IPS-11a (cell line): ENCODE results near the gene SYNGR4.
"Not testable (repeated sequence)": the region's sequence is repeated elsewhere in the genome, so short reads cannot be mapped to it uniquely, and the experiment has no call there.

Experiments
- H3K4me3 ChIP-seq: one replicate; pipeline ENCODE4 v1.5.1; 2013; ENCODE audit warnings: low read depth, low read length, control low read depth

SYNGR4 gene

DNA sequence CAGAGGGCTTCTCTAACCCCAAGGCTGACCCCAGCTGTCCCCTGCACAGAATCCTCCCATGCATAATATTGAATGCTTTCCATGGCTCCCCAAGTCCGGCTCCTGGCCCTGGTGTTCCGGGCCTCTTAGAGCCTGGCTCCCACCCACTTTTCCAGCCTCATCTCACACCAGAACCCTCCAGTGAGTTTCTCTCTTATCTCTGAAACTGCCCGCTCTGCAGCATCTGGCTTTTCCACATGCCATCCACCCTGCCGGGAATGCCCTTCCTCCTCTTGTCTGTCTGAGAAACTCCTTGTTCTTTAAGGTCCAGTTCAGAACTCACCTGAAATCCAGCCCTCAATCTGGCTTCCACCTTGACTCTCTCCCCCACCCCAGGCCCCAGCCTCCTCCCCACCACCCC is 6.8 kb downstream of the SYNGR4 start:
- H3K4me3 ChIP-seq = no peak overlapping the region

DNA sequence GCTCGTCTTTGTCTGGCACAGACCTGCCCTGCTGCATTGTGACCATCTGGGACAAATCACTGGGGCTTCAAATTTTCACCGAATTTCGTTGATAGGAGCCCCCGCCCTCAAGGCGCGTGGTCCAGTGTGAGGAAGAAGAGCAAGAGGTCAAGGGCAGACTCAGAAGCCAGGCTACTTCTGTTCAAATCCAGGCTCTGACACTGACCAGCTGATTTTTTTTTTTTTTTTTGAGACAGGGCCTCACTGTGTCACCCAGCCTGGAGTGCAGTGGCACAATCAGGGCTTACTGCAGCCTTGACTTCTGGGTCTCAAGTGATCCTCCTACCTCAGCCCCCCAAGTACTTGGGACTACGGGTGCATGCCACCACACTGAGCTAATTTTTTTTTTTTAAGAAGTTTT is 7.2 kb downstream of the SYNGR4 start:
- H3K4me3 ChIP-seq = no peak overlapping the region

DNA sequence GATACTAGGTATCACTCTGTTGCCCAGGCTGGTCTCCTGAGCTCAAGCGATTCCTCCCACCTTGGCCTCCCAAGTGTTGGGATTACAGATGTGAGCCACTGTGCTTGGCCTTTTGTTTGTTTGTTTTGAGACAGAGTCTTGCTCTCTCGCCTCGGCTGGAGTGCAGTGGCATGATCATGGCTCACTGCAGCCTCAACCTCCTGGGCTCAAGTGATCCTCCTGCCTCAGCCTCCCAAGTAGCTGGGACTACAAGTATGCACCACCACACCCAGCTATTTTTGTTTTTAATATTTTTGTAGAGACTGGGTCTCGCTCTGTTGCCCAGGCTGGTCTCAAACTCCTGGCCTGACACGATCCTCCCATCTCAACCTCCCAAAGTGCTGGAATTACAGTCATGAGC is 7.6 kb downstream of the SYNGR4 start:
- H3K4me3 ChIP-seq = not testable (repeated sequence)

DNA sequence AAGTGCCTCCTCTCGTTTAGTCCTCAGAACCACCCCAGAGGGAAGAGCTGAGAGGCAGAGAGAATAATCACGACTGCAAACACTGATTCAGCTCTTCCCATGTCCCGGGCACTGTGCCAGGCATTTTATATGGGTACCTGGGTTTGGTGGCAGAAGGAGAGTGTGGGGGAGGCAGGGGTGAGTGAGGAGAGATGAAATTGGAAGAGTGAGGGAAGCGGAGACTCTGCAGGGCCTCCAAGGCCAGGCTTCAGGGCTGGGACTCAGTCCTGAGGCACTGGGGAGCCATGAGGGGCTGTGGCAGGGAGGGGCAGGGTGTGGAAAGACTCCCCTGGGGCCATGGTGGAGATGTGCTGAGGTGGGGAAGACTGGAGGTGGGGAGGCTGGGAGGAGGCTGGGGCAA is 8.7 kb downstream of the SYNGR4 start:
- no peak overlapping the region for H3K4me3 ChIP-seq

DNA sequence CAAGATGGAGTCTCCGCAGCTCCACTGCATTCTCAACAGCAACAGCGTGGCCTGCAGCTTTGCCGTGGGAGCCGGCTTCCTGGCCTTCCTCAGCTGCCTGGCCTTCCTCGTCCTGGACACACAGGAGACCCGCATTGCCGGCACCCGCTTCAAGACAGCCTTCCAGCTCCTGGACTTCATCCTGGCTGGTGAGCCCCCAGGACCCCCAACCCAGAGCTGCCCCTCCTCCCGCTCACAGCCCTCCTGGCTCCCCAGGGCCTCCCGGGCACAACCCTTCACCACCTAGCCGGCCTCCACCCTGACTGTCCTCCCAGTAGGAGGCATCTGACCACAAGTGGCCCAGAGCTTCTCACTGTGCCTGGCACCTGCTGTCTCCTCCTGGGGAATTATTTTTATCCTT is 9.4 kb downstream of the SYNGR4 start:
- H3K4me3 ChIP-seq = no peak overlapping the region

DNA sequence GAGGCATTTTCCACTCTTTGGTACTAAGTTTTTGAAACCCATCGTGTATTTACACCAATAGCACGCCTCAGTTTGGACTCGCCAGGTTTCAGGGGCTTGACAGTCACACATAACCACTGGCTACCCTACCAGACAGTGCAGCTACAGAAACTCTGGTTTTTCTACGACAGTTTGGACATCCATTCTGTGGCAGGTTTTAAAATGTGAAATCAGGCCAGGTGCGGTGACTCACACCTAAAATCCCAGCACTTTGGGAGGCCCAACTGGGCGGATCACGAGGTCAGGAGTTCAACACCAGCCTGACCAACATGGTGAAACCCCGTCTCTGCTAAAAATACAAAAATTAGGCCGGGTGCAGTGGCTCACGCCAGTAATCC is 14.0 kb downstream of the SYNGR4 start:
- no peak overlapping the region for H3K4me3 ChIP-seq

DNA sequence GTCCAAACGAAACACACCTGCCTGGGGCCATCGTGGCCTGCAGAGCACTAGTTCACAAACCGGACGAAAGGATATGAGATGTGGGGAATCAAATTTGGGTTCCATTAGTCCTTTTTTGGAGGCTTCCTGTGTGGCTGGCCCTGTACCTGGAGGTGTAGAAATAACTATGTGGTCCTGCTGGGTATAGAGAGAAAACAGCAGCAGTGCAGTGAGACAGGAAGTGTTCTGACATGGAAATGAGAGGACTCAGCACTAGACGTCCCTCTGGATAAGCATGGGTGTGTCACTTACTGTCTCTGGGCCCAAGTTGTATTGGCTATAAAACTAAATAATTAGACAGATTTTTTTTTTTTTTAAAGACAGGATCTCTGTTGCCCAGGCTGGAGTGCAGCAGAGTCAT is 14.9 kb downstream of the SYNGR4 start:
- no peak overlapping the region for H3K4me3 ChIP-seq

DNA sequence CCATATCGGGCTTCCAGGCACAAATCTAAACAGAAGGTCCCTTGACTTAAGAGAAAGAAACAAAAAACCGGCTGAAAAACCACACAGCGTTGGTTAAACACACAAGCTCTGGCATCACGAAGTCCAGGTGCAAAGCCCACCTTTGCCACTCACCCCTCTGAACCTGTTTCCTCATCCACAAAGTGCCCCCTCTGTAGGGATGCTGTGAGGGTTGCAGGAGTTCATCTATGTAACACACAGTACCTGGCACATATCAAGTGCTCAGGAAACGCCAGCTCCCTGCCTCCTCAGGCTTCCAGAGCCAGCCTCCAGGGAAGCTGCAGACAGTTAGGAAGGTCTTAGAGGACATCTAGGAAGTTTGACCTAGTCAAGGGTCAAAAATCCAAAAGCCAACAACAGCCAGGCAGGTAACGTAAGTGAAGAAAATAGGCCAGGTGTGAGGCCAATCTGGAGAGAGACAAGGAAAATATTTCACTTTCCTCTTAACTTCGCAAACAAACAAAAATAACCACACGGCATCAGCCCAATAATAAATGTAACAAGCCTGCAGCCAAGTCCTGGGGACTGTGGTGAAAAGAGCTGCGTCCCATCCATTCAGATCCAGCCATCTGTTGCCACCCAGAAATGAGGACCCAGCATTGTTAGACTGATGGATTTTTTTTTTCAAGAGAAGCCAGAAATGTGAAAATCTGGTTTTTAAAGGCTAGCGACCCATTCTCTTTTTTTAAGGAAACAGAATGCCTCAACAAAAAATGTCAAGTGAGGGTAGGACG is 17.2 kb downstream of the SYNGR4 start:
- no peak overlapping the region for H3K4me3 ChIP-seq

DNA sequence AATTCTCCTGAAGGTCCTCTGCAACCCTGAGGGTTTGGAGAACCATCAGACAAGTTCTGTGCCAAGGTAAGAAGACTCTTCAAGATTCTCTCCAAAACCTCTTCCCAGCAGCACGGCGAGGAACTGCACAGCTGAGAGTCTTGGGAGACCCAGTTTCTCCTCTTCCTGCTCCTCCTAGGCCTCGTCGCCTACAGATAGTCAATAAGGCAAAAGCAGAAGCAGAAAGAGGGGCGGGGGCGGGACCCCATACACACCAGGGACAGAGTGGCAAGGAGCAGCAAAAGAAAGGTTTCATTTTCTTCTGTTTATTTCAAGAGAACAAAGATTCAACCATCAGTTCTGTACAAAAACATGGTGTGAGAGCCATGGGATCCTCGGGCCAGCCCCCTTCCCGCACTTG is 18.1 kb downstream of the SYNGR4 start:
- H3K4me3 ChIP-seq = no peak overlapping the region

DNA sequence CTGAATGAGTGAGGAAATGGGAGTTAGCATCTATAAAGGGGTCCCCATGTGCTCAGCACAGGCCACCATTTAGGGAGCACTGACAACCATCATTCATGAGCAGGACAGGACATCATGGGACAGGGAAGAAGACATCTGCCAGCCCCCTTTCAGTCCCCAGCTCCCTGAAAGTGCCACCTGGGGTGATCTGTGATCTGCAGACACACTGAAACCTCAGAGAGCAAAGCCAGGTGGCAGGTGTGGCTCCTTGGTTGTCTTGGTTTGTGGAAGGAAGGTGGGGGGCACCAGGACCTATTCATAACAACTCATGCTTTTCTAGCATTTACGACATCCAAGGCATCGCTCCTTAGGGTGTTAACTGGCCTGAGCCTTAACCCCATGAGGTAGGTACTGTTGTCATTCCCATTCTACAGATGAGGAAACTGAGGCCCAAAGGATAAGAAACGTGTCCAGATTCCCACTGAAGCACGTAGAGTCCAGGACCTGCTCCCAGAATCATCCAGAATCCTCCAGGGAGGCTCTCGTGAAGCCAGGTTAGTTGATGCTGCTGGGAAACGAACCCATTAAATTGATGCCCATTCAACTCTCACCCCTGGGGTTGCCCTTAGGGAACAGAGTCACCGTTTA is 21.4 kb downstream of the SYNGR4 start:
- H3K4me3 ChIP-seq = no peak overlapping the region

DNA sequence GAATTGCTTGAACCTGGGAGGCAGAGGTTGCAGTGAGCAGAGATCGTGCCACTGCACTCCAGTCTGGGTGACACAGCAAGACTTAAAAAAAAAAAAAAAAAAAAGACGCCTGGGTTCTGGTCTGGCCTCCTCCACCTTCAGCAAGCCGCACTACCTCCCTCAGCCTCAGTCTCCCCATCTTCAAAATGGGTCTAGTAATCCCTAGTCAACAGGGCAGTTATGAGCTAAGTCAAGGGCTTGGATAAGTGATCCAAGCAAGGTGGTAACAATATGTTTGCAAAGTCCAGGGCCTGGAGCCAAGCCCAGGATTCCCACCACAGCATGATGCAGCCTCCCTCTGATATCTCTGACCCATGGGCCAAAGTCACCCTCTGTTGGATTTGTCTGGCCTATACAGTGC is 22.8 kb downstream of the SYNGR4 start:
- H3K4me3 ChIP-seq = no peak overlapping the region

DNA sequence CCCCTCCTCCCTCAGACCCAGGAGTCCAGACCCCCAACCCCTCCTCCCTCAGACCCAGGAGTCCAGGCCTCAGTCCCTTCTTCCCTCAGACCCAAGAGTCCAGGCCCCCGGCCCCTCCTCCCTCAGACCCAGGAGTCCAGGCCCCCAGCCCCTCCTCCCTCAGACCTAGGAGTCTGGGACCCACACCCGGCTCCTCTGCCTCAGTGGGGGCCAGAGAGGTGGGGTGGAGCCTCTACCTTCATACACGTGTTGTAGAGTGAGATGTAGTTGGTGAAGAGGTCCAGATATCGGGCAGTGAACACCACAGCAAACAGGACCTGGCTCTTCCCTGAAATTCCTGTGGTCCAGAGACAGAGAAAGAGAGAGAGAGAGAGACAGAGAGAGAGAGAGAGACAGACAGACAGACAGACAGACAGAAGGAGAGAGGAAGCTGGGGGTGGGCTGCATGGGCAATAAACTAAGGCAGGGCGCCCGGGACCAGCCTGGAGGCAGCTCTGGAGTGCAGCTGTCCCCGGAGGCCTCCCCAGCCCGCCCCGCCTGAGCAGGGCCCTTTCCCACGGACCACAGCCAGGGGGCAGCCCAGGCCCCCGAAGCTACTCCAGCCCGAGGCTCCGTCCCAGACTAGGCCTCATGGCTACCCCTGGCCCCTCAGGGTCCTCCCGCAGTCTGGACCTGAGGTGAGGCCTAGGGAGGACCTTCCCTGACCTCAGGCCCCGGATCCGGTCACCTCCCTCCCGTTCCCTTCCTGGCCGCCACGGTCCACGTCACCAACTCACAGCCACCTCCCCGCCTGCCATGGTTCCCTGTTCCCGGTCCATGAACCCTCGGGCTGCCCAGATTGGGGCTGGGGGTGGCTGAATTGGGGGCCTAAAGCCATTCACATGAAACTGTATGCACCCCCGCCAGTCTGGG is 26.3 kb downstream of the SYNGR4 start:
- peak overlapping the region; percentile 83 for H3K4me3 ChIP-seq

DNA sequence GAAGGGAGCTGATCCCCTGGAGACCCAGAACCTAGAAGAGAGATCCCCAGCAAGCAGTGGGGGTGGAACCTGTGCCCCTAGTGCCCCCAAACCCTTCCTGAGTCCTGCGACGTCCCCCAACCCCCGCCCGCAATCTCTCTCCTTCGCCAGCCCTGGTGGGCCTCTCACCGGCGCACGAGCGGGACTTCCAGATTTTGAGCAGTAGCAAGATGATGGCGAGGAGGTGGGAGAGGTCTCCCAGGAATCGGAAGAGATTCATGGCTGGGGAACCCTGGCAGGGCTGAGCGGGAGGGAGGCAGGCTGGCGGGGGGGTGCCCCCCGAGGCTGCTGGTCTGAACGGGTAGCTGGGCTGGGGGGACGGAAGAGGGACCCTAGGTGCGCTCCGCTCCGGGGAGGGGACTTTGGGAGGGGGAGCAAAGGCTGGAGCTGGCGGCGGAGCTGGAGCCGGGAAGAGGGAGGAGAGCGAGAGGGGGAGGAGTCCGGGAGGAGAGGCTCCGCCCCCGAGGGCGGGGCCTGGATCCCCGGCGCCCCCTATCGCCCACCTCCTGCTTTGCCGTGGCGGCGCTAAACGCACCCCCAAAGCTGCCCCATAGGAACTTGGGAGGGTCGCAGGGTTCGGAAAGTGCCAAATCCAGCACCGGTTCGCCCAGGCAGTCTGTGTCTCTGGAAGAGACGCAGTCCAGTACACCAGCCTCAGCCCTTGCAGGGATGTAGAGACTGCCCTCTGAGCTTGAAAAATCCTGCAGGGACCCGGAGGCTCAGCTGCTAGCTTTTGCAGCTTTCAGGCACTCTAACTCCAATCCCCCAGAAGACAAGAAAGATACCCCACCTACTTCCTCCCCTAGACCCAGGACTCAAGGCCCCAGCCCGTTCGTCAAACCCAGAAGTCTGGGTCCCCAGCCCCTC is 27.2 kb downstream of the SYNGR4 start, which contains the start of gene KDELR1:
TSS of gene KDELR1 (minus strand) at position 452 of the 906 bp plus-strand sequence. CDS start at position 259, 193 bp downstream.
- peak within 1 kb of the TSS; percentile 83 for H3K4me3 ChIP-seq

DNA sequence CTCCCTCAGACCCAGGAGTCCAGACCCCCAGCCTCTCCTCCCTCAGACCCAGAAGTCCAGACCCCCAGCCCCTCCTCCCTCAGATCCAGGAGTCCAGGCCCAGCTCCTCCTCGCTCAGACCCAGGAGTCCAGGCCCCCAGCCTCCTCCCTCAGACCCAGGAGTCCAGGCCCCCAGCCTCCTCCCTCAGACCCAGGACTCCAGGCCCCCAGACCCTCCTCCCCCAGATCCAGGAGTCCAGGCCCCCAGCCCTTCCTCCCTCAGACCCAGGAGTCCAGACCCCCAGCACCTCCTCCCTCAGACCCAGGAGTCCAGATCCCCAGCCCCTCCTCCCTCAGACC is 27.8 kb downstream of the SYNGR4 start:
- not testable (repeated sequence) for H3K4me3 ChIP-seq

DNA sequence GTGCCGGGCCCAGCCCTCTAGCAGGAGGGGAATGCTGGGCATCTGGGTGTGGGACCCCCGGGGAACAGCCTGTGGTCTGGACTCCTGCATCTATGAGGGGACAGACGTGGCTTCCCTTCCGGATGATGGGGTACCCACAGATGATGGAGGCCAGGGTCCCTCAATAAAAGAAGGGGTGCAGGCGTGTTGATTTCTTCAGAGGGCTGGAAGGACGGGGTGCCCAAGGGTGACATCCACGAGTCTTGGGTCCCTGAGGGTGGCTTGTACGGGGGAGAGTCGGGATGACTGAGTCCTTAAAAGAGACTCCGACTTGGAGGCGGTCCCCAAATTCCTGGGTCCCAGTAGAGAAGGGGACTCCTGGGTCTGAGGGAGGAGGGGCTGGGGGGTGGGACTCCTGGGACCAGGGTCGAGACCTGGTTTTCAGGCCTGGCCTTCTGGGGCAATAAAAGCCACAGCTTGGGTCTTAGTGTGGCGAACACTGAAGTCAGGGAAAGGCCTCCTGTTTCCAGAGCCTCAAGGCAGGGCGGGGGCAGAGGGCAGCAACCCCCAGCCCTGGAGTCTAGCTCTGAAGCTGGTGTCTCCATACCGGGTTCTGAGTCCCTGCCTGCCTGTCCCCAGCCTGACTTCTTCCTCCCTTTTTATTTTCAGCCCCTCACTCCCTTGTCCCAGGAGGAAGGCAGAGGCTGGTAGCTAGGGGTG is 28.8 kb downstream of the SYNGR4 start:
- peak overlapping the region; percentile 17 for H3K4me3 ChIP-seq

DNA sequence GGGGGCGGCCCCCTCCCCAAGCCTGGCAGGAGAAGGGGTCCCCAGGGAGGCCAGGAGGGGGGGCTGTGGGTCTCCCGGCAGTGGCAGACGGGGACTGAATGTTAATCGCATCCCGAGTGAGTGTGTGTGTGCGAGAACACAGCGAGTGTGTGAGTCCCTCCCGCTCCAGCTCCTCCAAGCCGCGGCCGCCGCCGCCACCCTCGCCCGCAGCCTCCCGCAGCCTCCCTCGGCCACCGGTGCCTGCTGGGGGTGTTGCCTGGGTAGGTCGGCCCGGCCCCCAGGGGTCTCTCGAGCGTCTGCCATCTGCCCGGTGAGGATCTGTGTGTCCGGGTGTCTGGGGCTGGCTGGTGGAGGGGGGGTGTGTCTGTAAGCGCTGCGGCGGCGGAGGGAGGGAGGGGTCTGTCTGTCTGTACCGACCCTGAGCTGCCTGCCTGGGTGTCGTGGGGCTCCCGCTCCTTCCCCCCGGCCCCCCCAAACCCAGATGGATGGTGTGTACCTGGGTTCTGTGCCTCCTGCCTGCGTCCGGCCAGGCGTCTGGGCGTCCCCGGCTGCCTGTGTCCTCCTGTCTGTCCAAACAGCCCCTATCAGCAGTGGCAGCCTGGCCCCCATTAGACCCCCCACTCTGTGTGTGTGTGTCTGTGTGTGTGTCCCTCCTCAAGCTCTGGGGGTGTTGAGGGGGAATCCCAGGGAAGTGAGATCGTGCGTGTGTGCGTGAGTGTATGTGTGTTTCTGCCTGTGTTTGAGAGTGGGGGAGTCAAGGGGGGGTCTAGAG is 29.6 kb downstream of the SYNGR4 start, which contains the start of gene GRIN2D:
TSS of gene GRIN2D (plus strand) at position 110 of the 772 bp plus-strand sequence. CDS start 4,725 bp downstream, outside the sequence.
- H3K4me3 ChIP-seq = peak within 1 kb of the TSS; percentile 20

DNA sequence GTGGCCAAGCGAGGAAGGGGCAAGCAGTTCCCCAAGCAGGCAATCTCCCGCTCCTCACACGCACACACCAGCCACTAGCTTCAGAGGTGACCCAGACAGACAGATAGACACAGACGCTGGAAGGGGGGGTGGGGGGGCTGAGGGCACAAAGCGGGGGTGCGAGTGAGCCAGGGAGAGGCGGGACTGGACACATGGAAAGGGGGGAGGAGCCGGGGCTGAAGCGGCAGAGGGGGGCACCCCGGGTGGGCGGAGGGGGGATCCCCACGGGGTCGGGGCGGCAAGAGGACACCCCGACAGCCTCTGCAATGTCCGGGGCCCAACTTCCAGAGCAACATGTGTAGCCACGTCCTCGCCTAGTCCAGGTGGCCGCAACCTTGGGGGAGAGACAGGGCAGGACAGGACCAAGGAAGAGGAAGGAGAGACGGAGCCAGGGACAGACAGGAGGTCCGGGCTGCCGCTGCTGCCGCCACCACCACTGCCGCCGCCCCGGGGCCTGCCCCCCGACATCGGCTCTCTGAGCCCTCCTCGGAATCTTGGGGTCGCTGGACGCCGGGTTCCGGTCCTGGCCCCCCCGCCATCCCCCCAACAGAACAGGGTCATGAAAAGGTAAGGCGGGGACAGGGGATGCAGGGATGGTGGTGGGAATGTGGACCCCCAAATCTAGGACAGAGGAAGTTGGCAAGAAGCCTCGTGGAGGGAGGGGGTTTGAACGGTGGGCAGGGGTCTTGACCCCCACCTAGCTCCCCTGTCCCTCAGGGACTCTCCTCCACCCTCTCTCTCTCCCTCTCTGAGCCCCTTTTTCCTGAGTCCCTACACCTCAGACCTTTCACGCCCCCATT is 30.4 kb downstream of the SYNGR4 start:
- H3K4me3 ChIP-seq = no peak overlapping the region

DNA sequence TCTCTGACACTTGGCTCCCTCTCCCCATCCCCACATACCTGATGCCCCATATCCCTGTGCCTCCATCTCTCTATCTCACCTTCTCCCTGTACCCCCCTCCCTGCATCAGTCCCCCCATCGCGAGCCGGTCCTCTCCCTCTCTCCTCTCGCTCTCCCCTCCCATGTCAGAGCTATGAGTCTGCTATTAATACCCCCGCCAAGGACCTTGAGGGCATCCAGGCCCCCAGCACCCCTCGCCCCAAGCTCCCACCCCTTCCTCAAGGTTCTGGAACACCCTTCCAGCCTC is 30.9 kb downstream of the SYNGR4 start:
- H3K4me3 ChIP-seq = no peak overlapping the region

DNA sequence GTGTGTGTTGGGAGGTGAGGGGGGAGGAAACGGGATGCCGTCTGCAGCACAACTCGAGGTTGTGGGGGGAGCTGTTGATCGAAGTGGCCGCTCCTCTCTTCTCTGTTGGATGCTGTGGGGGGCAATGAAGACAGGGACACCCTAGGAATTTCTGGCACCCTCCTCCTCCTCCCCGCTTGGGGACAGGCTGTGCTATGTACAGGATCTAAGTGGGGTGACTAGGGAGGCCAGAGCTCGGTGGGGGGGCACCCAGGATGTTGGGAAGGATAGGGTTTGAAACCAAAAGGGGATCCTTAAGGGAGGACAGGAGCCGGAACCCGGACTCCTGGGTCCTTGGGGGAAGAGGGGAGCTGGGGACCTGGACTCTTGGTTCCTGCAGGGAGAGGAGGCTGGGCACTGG is 31.3 kb downstream of the SYNGR4 start:
- H3K4me3 ChIP-seq = no peak overlapping the region
